ELF-1 (cell line): ENCODE measurements around the gene ENPP1.
"Not testable (repeated sequence)": the region's sequence is repeated elsewhere in the genome, so short reads cannot be mapped to it uniquely, and the experiment has no call there.

Experiments used
- DNase-seq: peaks from one replicate; pipeline ENCODE4 v3.0.0-alpha.2; 2016; ENCODE audit warnings: low read depth, low spot score

The ENPP1 gene

GRCh38 chr6:131875647-131876046 is 67.8 kb downstream of the ENPP1 start:
- DNase-seq: no peak

GRCh38 chr6:131876545-131876944 is 68.7 kb downstream of the ENPP1 start:
- DNase-seq: no peak

GRCh38 chr6:131877999-131878789 is 70.4 kb downstream of the ENPP1 start:
- no peak for DNase-seq

- no peak for DNase-seq
These were observed 75.2 kb downstream of the ENPP1 start for GRCh38 chr6:131883016-131883415.

- no peak for DNase-seq
These were observed 77.4 kb downstream of the ENPP1 start for GRCh38 chr6:131885237-131885636.

- no peak for DNase-seq
These were observed 78.7 kb downstream of the ENPP1 start for GRCh38 chr6:131886517-131886916.

GRCh38 chr6:131890091-131890490 is 82.3 kb downstream of the ENPP1 start:
- DNase-seq: no peak

- DNase-seq: no peak
These were observed 85.4 kb downstream of the ENPP1 start for GRCh38 chr6:131893198-131893597.

GRCh38 chr6:131894493-131895424 is 86.9 kb downstream of the ENPP1 start:
- DNase-seq: no peak

GRCh38 chr6:131897050-131897435 is 89.2 kb downstream of the ENPP1 start:
- peak; percentile 13 for DNase-seq

GRCh38 chr6:131897621-131898020 is 89.8 kb downstream of the ENPP1 start:
- no peak for DNase-seq

- no peak for DNase-seq
These were observed 90.9 kb downstream of the ENPP1 start for GRCh38 chr6:131898718-131899117.

GRCh38 chr6:131900231-131900630 is 92.4 kb downstream of the ENPP1 start:
- no peak for DNase-seq

GRCh38 chr6:131901326-131901873 is 93.6 kb downstream of the ENPP1 start:
- peak; percentile 16 for DNase-seq

- DNase-seq: not testable (repeated sequence)
These were observed 95.9 kb downstream of the ENPP1 start for GRCh38 chr6:131903734-131904133.

- not testable (repeated sequence) for DNase-seq
These were observed 101.0 kb downstream of the ENPP1 start for GRCh38 chr6:131908787-131909186.

- DNase-seq: peak; percentile 51
These were observed 101.8 kb downstream of the ENPP1 start for GRCh38 chr6:131909408-131910218.

- DNase-seq: no peak
These were observed 102.4 kb downstream of the ENPP1 start for GRCh38 chr6:131910219-131910589.

- DNase-seq: no peak
These were observed 103.1 kb downstream of the ENPP1 start for GRCh38 chr6:131910956-131911355.

GRCh38 chr6:131911951-131912350 is 104.1 kb downstream of the ENPP1 start:
- DNase-seq: no peak

- DNase-seq: no peak
These were observed 106.4 kb downstream of the ENPP1 start for GRCh38 chr6:131914234-131914633.
